Ovary (tissue), 9 donors: ENCODE measurements around the gene NKX2-3. TPM values are rescaled to one million over a fixed set of nuclear protein-coding genes. Genes with fewer than 3 reads are reported as not detected.

Experiments used
- DNase-seq, 5 donors: peaks; one replicate each; pipeline ENCODE4 v3.0.0-alpha.2; 2019 to 2020
- H3K27ac ChIP-seq, 2 donors: fragments of 200-600 bp; one replicate each; pipeline versions ENCODE4 v1.5.1 to v1.8.0; 2019 to 2022
- H3K27me3 ChIP-seq: fragments of 200-600 bp; one replicate; pipeline ENCODE4 v1.8.0; 2022
- H3K36me3 ChIP-seq: fragments of 200-600 bp; sonication (generic); one replicate; pipeline ENCODE4 v1.5.1; 2019
- H3K4me1 ChIP-seq: one replicate; pipeline ENCODE4 v1.8.1; 2013; ENCODE audit warnings: mild to moderate bottlenecking, moderate library complexity; ENCODE audit not compliant: insufficient read depth
- H3K4me3 ChIP-seq: fragments of 200-600 bp; sonication (generic); one replicate; pipeline ENCODE4 v1.5.1; 2017
- H3K9me3 ChIP-seq, 2 donors: fragments of 200-600 bp in 1 of 2; sonication (generic) in 1 of 2; one replicate each; pipeline versions ENCODE4 v1.5.1 to v1.8.1; 2013 to 2019; ENCODE audit warnings: mild to moderate bottlenecking in 1 of 2, moderate library complexity in 1 of 2
- CTCF ChIP-seq, 3 donors: fragments of 450-650 bp in 2 of 3; fragments of 200-600 bp in 1 of 3; IDR thresholded peaks; one replicate each; pipeline versions ENCODE4 v1.5.1 to v1.8.0; 2016 to 2022; ENCODE audit warnings: antibody characterized with exemption in 3 of 3, mild to moderate bottlenecking in 1 of 3
- EP300 ChIP-seq: sonication (generic); formaldehyde crosslinking; IDR thresholded peaks from one replicate; pipeline ENCODE4 v1.6.1; 2017; ENCODE audit warnings: antibody characterized with exemption
- POLR2A ChIP-seq: fragments of 450-650 bp; IDR thresholded peaks from one replicate; pipeline ENCODE4 v1.6.1; 2017; ENCODE audit warnings: antibody characterized with exemption, mild to moderate bottlenecking, moderate library complexity
- WGBS, 3 donors: extraction: QIAGEN DNeasy Blood & Tissue Kit in 1 of 3; methylation state at CpG; one replicate each; pipeline versions ENCODE4 v1.1.5 to v1.1.7; 2013 to 2017; 5-methylcytosine and 5-hydroxymethylcytosine counted together
- intact Hi-C, 4 donors: fragments of 100-400 bp; cut with DNase I; formaldehyde crosslinking; loops; one replicate each; pipeline versions ENCODE4 v1.11.0 to v1.15.1; 2022 to 2023
- polyA plus RNA-seq, 2 donors: library from polyadenylated mRNA; stranded (reverse); fragments of 200-250 nt in 1 of 2; fragments of 350-450 nt in 1 of 2; fragmentation: Illumina TruSeq in 1 of 2; extraction: RNeasy Lipid Tissue Mini Kit (QIAGEN cat#74804) in 1 of 2; gene quantifications; one replicate each; pipeline ENCODE4 v1.2.3, GENCODE V29; 2013 to 2014
- total RNA-seq, 7 donors: library from RNA; depleted of rRNA in 2 of 7; stranded (reverse); fragments of >200 nt in 2 of 7; fragmentation: NEBNext Ultra II Directional in 3 of 7; extraction: Animal tissue kit (Norgen Biotek cat#: 25700) in 3 of 7; gene quantifications; one replicate each; pipeline versions ENCODE4 v1.1.0 to v1.2.4, GENCODE V29; 2016 to 2023
- donor health status: DM: no; HTN: no; CAD: no; lungs with moderate emphysema.
- donor health status: DM: no; HTN: no; CAD: no.
- donor health status: Bipolar disorder and iron deficiency.
- donor health status: DM: yes; HTN: yes; CAD: no.
- donor health status: DM: no; HTN: no; CAD: no.
- donor health status: DM: yes; HTN: yes; CAD: no.

Gene NKX2-3
- total and polyA plus RNA-seq, 9 donors: 0.07 to 0.18 (median 0.12) TPM; not detected in 6

GRCh38 chr10:99536338-99537085 is 3.8 kb downstream of the NKX2-3 start:
- Histone ChIP-seq H3K27me3 (no peaks in the 10 kb centered on the region), H3K4me3 (no peak overlapping the region), H3K36me3 (no peaks in the 10 kb centered on the region), H3K9me3 (no peaks in the 10 kb centered on the region), H3K4me1 (peaks cover 3% of the 10 kb centered on the region), H3K27ac (no peak overlapping the region)
- TF ChIP-seq CTCF (IDR thresholded peaks at IDR 0.05) (no peak), EP300 (no peak), POLR2A (no peak)
- no peak for DNase-seq
- 16 to 24% (median 19%) methylated on average over 24 to 40 of the region's 40 CpGs for WGBS, 3 donors
- intact Hi-C loops: no loop called here

DNA sequence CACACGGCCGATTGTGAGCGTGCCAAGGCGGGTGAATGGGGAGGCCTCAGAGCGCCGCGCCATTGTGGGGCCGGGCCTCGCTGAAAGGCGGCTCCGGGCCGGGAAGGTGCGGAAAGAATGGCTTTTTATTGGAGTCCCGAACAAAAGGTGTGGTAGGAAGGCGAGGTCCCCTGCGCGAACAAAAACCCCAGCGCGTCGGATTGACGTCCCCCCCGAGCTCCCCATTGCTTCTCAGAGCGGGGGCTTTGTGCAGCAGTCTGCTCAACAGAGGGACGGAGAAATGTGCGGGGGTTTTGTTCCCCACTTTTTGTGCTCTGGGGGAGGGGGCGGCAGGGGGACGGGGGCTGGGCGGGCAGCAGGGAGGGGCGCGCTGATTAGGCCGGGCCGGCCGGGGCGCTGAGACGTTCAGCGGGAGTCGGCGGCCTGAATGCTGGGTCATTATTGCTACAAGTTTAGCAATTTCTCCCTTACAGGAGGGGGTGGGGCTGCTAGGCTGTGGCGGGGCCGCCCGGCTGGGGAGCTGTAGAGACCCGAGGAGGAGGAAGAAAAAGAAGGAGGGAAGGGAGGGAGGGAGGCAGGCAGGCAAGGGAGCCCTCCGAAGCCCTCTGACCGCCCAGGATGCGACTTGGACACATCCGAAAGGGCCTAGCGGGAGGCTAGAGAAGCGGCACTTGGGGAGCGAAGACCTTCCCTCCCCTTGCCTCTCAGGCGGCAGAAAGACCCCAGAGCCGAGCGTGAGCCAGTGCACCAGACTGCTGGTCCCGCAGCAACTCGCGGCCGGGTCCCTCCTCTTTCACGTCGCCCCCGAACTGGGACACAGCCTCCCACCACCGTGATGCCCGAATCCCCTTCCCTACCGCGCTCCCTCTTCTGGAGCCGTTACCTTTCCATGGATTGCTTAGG is 4.6 kb downstream of the NKX2-3 start:
- Histone ChIP-seq H3K4me3 (no peak overlapping the region), H3K9me3 (no peaks in the 10 kb centered on the region), H3K36me3 (no peaks in the 10 kb centered on the region), H3K27ac (no peak overlapping the region), H3K27me3 (no peaks in the 10 kb centered on the region), H3K4me1 (peaks cover 3% of the 10 kb centered on the region)
- 3 to 5% (median 4%) methylated on average over 58 to 64 of the region's 64 CpGs for WGBS, 3 donors
- TF ChIP-seq EP300 (no peak), POLR2A (no peak), CTCF (IDR thresholded peaks at IDR 0.05) (no peak)
- intact Hi-C loops: no loop called here
- DNase-seq: no peak

DNA sequence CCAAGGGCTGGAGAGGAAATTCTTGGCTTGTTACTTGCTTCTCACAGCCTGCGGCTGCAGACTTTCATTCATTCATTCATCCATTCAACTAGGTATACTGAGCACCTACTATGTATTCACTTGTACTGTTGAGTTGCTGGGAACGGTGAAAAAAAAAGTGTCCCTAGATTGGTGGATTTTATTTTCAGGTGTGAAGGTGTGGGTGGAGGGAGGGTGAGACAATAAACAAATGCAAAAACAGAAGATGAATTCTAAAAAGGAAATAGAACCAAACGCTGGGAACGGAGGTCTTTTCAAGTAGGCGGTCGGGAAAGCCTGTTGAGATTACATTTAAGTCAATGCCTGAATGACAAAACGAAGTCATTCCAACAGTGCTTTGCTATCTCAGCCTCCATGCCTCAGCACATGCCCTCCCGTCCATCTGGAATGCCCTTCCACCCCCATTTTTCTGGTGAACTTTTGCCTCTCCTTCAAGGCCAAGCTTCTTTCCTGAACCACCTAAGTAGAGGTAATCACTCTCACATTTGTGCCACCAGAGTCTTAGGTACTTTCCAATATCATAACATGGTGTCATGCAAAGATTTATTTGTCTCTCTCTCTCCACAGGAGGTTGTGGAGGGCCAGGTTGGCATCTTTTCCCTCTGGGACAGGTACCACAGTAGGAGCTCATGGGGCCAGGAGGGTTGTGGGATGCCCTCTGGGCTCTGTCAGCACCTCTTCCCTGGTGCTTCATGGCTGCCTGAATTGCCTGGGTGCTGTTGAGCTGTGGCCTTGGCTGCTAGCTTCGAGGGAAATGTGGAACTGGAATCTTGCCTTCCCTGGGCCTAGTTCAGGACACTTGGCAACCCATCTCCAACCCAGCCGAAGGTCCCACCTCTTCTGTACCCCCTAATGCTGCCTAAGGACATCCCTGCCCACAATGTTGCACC is 5.5 kb downstream of the NKX2-3 start:
- no peaks in the 10 kb centered on the region for H3K27me3 ChIP-seq
- H3K4me3 ChIP-seq: no peak overlapping the region
- H3K9me3 ChIP-seq: no peaks in the 10 kb centered on the region
- WGBS, 3 donors: 28 to 42% (median 38%) methylated on average over 10 of the region's 10 CpGs
- TF ChIP-seq EP300 (no peak), CTCF (IDR thresholded peaks at IDR 0.05) (no peak), POLR2A (no peak)
- intact Hi-C loops: no loop called here
- H3K27ac ChIP-seq: no peak overlapping the region
- no peak for DNase-seq
- H3K36me3 ChIP-seq: no peaks in the 10 kb centered on the region
- H3K4me1 ChIP-seq: peaks cover 3% of the 10 kb centered on the region

DNA sequence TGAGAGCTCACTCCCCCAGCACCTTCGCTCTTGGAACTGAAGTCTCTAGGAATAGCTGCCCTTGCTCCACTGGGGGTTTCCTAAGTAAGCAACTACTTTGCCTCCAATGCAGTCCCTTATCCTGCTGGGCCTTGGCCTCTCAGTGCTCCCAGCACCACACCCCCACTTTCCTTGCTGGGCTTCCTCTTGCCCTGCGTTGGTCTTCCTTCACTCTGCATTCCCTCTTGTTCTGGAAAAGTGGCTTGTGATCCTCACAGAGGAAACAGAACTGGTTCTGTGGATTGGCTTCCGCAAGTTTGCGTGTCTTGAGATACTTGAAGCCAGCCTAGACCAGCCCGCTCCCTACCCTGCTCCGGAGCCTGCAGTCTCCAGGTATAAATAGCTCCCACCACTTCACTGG is 6.4 kb downstream of the NKX2-3 start:
- DNase-seq: no peak
- no peaks in the 10 kb centered on the region for H3K9me3 ChIP-seq
- TF ChIP-seq CTCF (IDR thresholded peaks at IDR 0.05): no peak
- TF ChIP-seq EP300: no peak
- no peak for TF ChIP-seq POLR2A
- no peak overlapping the region for H3K27ac ChIP-seq
- H3K36me3 ChIP-seq: no peaks in the 10 kb centered on the region
- WGBS, 3 donors: 40 to 51% (median 40%) methylated on average over 6 of the region's 6 CpGs
- H3K4me3 ChIP-seq: no peak overlapping the region
- H3K27me3 ChIP-seq: no peaks in the 10 kb centered on the region
- intact Hi-C loops: no loop called here
- H3K4me1 ChIP-seq: peaks cover 3% of the 10 kb centered on the region
